ENCODE measurements around the gene APOC4. TPM values are rescaled to one million over a fixed set of nuclear protein-coding genes. Genes with fewer than 3 reads are reported as not detected.

APOC4 gene
- total RNA-seq, 2 experiments from 2014 or later = not detected

DNA sequence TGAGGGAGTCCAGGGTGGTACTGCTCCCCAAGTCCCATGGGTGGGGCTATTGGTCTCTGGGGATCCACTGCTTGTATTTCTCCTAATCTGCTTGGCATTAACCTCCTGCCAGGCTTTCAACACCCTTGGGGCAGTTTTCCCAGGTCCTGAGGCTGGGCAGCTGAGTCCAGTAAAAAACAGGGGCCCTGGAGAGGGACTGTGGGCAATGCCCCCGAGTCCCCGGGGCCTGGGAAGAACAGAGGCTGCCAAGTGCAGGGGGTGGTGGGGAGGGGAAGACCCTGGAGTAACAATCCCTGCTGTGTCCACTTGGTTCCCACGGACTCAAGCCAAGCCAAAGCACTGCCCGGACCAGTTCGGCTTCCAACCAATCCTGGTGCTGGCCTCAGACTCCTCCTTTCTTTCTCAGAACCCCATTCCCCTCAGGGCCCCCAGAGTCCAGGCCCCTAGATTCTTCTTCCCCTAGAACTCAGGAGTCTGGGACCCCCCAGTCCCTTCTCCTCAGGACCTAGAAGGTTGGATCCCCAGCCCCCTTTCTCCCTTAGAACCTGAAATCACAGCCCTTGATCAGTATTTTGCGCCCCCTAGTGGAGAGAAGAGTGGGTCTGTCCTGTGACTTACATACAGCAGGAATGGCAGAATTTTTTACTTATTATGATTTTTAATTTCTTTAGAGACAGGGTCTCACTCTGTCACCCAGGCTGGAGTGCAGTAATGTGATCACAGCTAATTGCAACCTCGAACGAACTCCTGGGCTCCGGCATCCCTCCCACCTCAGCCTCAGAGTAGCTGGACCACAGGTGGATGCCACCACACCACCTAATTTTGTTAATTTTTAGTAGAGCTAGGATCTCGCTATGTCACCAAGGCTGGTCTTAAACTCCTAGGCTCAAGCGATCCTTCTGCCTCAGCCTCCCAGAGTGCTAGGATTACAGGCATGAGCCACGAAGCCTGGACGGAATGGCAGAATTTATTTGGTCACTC is 9.4 kb downstream of the APOC4 start:
- Mint-ChIP-seq H3K36me3 (ENCODE audit: low read depth) (no peaks in the 10 kb centered on the region), H3K4me1 (ENCODE audit: low read depth) (peaks cover 20% of the 10 kb centered on the region), H3K27ac (no peak overlapping the region), H3K4me3 (no peak overlapping the region), H3K9me3 (ENCODE audit: insufficient read depth) (no peaks in the 10 kb centered on the region), H3K27me3 (ENCODE audit: low read depth) (no peaks in the 10 kb centered on the region)
- DNase-seq = peak; percentile 79
- ChIA-PET POLR2A (no interaction called here), CTCF (interaction anchor here (0.8 to 2.9 kb wide), 8 partner anchors 8 to 228 kb away, joined by 3 to 34 read pairs (median 4); partner anchors contain the start of genes APOC1 and APOE)
- ATAC-seq = no peak

DNA sequence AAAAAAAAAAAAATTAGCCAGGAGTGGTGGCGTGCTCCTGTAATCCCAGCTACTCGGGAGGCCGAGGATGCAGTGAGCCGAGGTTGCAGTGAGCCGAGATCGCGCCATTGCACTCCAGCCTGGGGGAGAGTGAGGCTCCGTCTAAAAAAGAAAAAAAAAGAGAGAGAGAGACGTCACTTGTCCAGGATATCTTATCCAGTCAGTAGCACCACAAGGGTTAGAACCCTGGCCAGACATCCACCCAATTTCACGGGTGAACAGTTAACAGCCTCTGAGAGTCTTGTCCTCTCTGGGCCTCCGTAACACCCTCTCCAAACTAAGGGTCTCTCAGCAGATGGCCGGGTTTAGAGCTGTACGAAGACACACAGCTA is 12.2 kb downstream of the APOC4 start:
- peaks cover 39% of the 10 kb centered on the region for H3K4me1 Mint-ChIP-seq (ENCODE audit: low read depth)
- no peaks in the 10 kb centered on the region for H3K27me3 Mint-ChIP-seq (ENCODE audit: low read depth)
- peak overlapping the region; percentile 98 for H3K27ac Mint-ChIP-seq
- DNase-seq (no peak), ATAC-seq (no peak)
- ChIA-PET CTCF (interaction anchor here (1.1 to 2.9 kb wide), 5 partner anchors 43 to 300 kb away, joined by 3 to 34 read pairs (median 5); partner anchors contain the start of genes APOE and CLASRP), POLR2A (interaction anchor here (0.7 to 1.5 kb wide), 6 partner anchors 10 to 204 kb away, joined by 3 to 9 read pairs (median 4); partner anchors contain the start of genes APOC1, RELB and TOMM40)
- H3K9me3 Mint-ChIP-seq (ENCODE audit: insufficient read depth) = no peaks in the 10 kb centered on the region
- H3K36me3 Mint-ChIP-seq (ENCODE audit: low read depth) = no peaks in the 10 kb centered on the region
- peak overlapping the region; percentile 95 for H3K4me3 Mint-ChIP-seq

- Mint-ChIP-seq H3K36me3 (ENCODE audit: low read depth) (no peaks in the 10 kb centered on the region), H3K27me3 (ENCODE audit: low read depth) (no peaks in the 10 kb centered on the region), H3K27ac (peak within 1 kb of the TSS; percentile 98), H3K9me3 (ENCODE audit: insufficient read depth) (no peaks in the 10 kb centered on the region), H3K4me1 (ENCODE audit: low read depth) (peaks cover 39% of the 10 kb centered on the region), H3K4me3 (peak within 1 kb of the TSS; percentile 95)
- DNase-seq (peak; percentile 98), ATAC-seq (peak; percentile 93)
- ChIA-PET POLR2A (interaction anchor here (0.7 to 1.5 kb wide), 8 partner anchors 9 to 311 kb away, joined by 3 to 9 read pairs (median 3); partner anchors contain the start of genes APOC1, PVR, RELB and TOMM40), CTCF (interaction anchor here (1.1 to 1.2 kb wide), 2 partner anchors 63 to 84 kb away, joined by 3 to 5 read pairs; partner anchors contain the start of gene CLASRP)
Measured at GRCh38 chr19:44954649-44955504, 12.8 kb downstream of the APOC4 start, which contains the start of gene CLPTM1. TSS of gene CLPTM1 (plus strand) at chr19:44955380. CDS start at chr19:44955396, 16 bp downstream.

DNA sequence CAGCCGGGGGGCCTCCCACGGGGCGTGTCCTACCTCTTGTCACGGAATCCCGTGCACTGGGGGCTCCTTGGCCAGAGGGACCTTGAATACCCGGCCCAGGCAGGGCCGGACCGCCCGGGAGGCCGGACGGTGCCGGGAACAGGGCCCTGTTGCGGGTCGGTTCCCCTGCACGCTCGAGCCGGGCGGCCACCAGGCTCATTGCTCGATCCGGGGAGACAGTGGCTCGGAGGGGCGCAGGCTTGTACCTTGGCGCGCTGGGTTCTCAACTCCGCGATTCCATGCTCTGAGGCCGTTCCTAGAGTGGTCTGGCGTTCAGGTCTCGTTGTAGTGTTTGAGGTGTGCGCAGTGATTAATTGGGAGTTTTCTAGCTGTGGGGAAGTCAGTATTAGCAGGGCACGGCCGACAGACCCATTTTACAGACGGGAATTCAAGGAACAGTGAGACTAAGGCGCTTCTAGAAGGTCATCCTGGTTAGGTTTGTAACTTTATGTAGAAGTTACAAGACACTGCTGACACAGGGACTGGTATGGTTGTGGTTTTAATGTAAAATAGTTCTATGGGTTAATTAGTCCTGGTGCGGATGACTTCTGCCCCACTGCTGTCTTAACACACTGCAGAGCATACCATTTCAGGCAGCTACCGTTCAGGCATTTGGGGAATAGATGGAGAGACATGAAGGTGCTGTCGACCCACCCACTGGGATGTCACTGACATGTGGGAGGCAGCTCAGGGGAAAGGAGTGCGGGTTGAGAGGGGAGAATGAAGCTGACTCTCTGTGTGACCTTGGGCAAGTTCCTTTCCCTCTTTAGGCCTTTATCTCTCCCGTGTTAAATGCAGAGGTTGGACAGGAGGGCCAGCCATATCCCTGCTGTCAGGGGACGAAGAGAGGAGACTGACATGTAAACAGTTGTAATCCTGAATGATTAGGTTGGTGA is 13.7 kb downstream of the APOC4 start:
- no peaks in the 10 kb centered on the region for H3K36me3 Mint-ChIP-seq (ENCODE audit: low read depth)
- no peak for ATAC-seq
- H3K9me3 Mint-ChIP-seq (ENCODE audit: insufficient read depth) = no peaks in the 10 kb centered on the region
- ChIA-PET POLR2A (interaction anchor here (1.0 to 1.3 kb wide), 3 partner anchors 9 to 65 kb away, joined by 3 to 5 read pairs (median 3); partner anchors contain the start of gene TOMM40), CTCF (interaction anchor here (1.1 to 1.9 kb wide), 2 partner anchors 83 to 104 kb away, joined by 4 to 5 read pairs; partner anchors contain the start of gene CLASRP)
- peak overlapping the region; percentile 98 for H3K27ac Mint-ChIP-seq
- H3K27me3 Mint-ChIP-seq (ENCODE audit: low read depth) = no peaks in the 10 kb centered on the region
- H3K4me3 Mint-ChIP-seq = peak overlapping the region; percentile 95
- peaks cover 39% of the 10 kb centered on the region for H3K4me1 Mint-ChIP-seq (ENCODE audit: low read depth)
- DNase-seq = no peak

GRCh38 chr19:44957526-44957925 is 15.5 kb downstream of the APOC4 start:
- peaks cover 3% of the 10 kb centered on the region for H3K36me3 Mint-ChIP-seq (ENCODE audit: low read depth)
- ATAC-seq (no peak), DNase-seq (no peak)
- CTCF ChIA-PET = interaction anchor here (0.5 to 1.9 kb wide), 3 partner anchors 55 to 117 kb away, joined by 3 to 4 read pairs (median 3); no protein-coding TSS in a partner anchor
- no peaks in the 10 kb centered on the region for H3K9me3 Mint-ChIP-seq (ENCODE audit: insufficient read depth)
- peaks cover 39% of the 10 kb centered on the region for H3K4me1 Mint-ChIP-seq (ENCODE audit: low read depth)
- H3K27me3 Mint-ChIP-seq (ENCODE audit: low read depth) = no peaks in the 10 kb centered on the region
- POLR2A ChIA-PET = interaction anchor here (0.9 kb wide), 1 partner anchor 43 kb away, joined by 3 read pairs; no protein-coding TSS in a partner anchor
- H3K4me3 Mint-ChIP-seq = no peak overlapping the region
- H3K27ac Mint-ChIP-seq = no peak overlapping the region

GRCh38 chr19:44958090-44958489 is 16.1 kb downstream of the APOC4 start:
- no peaks in the 10 kb centered on the region for H3K27me3 Mint-ChIP-seq (ENCODE audit: low read depth)
- DNase-seq (no peak), ATAC-seq (no peak)
- no peak overlapping the region for H3K27ac Mint-ChIP-seq
- no peaks in the 10 kb centered on the region for H3K9me3 Mint-ChIP-seq (ENCODE audit: insufficient read depth)
- H3K36me3 Mint-ChIP-seq (ENCODE audit: low read depth) = peaks cover 3% of the 10 kb centered on the region
- POLR2A ChIA-PET = interaction anchor here (0.9 kb wide), 1 partner anchor 43 kb away, joined by 3 read pairs; no protein-coding TSS in a partner anchor
- peaks cover 39% of the 10 kb centered on the region for H3K4me1 Mint-ChIP-seq (ENCODE audit: low read depth)
- CTCF ChIA-PET = interaction anchor here (1.3 kb wide), 1 partner anchor 167 kb away, joined by 3 read pairs; no protein-coding TSS in a partner anchor
- H3K4me3 Mint-ChIP-seq = no peak overlapping the region

- POLR2A ChIA-PET = interaction anchor here (0.6 kb wide), 1 partner anchor 257 kb away, joined by 4 read pairs; no protein-coding TSS in a partner anchor
- CTCF ChIA-PET = interaction anchor here (1.0 kb wide), 1 partner anchor 29 kb away, joined by 3 read pairs; no protein-coding TSS in a partner anchor
- Mint-ChIP-seq H3K27me3 (ENCODE audit: low read depth) (no peaks in the 10 kb centered on the region), H3K36me3 (ENCODE audit: low read depth) (peaks cover 6% of the 10 kb centered on the region), H3K4me3 (no peak overlapping the region), H3K4me1 (ENCODE audit: low read depth) (peaks cover 29% of the 10 kb centered on the region), H3K27ac (no peak overlapping the region), H3K9me3 (ENCODE audit: insufficient read depth) (no peaks in the 10 kb centered on the region)
- DNase-seq = no peak
- no peak for ATAC-seq
Measured at GRCh38 chr19:44959691-44960090, 17.7 kb downstream of the APOC4 start.

DNA sequence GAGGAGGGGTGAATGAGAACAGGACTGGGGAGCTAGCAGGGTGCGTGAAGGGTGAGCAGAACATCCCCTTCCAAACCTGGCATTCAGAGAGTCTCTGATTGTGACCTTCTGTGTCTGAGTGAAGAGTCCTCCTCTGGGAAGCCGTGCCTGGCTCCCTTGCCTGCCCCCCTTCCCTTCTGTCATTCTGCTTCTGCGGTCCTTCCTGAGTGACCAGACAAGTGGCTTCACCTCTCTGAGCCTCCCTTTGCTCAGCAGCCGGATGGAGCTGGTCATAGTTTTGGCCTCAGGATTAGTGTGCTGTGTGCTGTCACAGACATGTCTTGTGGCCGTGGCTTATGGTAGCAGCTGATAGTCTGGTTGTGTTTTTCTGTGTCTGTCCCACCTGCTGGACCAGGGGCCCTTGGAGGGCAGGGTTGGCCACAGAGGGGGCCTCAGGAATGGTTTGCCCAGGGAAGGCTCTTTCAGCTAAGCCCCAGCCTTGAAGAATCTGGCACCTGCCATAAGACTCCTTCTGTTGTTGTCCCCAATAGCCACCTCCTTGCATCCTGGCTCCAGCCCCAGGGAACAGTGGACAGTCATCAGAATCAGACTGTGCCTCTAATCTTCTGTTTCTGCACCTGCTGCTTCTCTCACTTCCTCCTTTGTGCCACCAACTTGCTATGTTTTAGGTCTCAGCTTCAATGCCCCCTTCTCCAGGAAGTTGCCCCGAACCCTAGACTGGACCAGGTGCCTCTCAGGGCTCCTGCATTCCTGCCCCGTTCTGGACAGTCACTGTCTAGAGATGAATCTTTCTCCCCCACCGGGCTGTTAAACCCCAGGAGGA is 19.1 kb downstream of the APOC4 start:
- Mint-ChIP-seq H3K4me3 (no peak overlapping the region), H3K27ac (peak overlapping the region; percentile 45), H3K27me3 (ENCODE audit: low read depth) (no peaks in the 10 kb centered on the region), H3K36me3 (ENCODE audit: low read depth) (peaks cover 11% of the 10 kb centered on the region), H3K4me1 (ENCODE audit: low read depth) (peaks cover 23% of the 10 kb centered on the region), H3K9me3 (ENCODE audit: insufficient read depth) (no peaks in the 10 kb centered on the region)
- CTCF ChIA-PET = interaction anchor here (1.5 kb wide), 1 partner anchor 99 kb away, joined by 5 read pairs; no protein-coding TSS in a partner anchor
- ATAC-seq = no peak
- DNase-seq = no peak
- POLR2A ChIA-PET = interaction anchor here (0.6 kb wide), 1 partner anchor 31 kb away, joined by 3 read pairs; no protein-coding TSS in a partner anchor

DNA sequence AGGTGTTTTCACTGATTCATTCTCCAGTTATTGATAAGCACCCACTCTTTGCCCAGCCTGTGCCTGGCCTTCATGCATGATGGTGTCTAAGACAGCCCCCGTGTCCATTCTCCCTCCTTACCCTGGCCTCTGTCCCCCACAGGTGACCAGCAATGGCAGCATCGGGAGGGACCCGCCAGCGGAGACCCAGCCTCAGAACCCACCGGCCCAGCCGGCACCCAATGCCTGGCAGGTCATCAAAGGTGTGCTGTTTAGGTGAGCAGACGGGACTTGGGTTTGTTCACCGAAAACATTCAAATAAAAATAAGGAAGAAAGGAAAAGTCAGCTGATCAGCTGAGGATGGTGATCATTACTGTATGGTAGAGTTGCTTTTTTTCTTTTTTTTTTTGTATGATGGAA is 19.8 kb downstream of the APOC4 start:
- DNase-seq = no peak
- peaks cover 11% of the 10 kb centered on the region for H3K36me3 Mint-ChIP-seq (ENCODE audit: low read depth)
- H3K4me1 Mint-ChIP-seq (ENCODE audit: low read depth) = peaks cover 16% of the 10 kb centered on the region
- no peak overlapping the region for H3K4me3 Mint-ChIP-seq
- H3K27ac Mint-ChIP-seq = no peak overlapping the region
- ChIA-PET CTCF (interaction anchor here (1.7 kb wide), 1 partner anchor 27 kb away, joined by 6 read pairs; no protein-coding TSS in a partner anchor), POLR2A (no interaction called here)
- ATAC-seq = no peak
- no peaks in the 10 kb centered on the region for H3K27me3 Mint-ChIP-seq (ENCODE audit: low read depth)
- no peaks in the 10 kb centered on the region for H3K9me3 Mint-ChIP-seq (ENCODE audit: insufficient read depth)

Measured in activated CD8-positive, alpha-beta T cell treated with anti-CD3 and anti-CD28 coated beads, Interleukin-2, amount 10 ng/mL, durations not matched to agents 7 days and 5 days (primary cell).